Colonic mucosa (tissue), 4 donors: Measurements from ENCODE around the gene VWA5A. TPM values are rescaled to one million over a fixed set of nuclear protein-coding genes. Genes with fewer than 3 reads are reported as not detected.

Experiments
- DNase-seq: peaks from one replicate; pipeline ENCODE4 v3.0.0-alpha.2; 2020
- H3K27ac ChIP-seq: fragments of 200-600 bp; one replicate; pipeline ENCODE4 v1.8.0; 2021
- H3K27me3 ChIP-seq: fragments of 200-600 bp; one replicate; pipeline ENCODE4 v1.8.0; 2021
- H3K36me3 ChIP-seq: fragments of 200-600 bp; one replicate; pipeline ENCODE4 v1.8.0; 2021
- H3K4me1 ChIP-seq: fragments of 200-600 bp; one replicate; pipeline ENCODE4 v1.8.0; 2021; ENCODE audit warnings: mild to moderate bottlenecking
- H3K4me3 ChIP-seq: fragments of 200-600 bp; one replicate; pipeline ENCODE4 v1.8.0; 2021
- H3K9ac ChIP-seq, 2 donors: one replicate each; pipeline ENCODE4 v1.7.0; 2013; ENCODE audit warnings: control low read depth in 2 of 2, low read depth in 2 of 2, low read length in 2 of 2
- H3K9me3 ChIP-seq: fragments of 200-600 bp; one replicate; pipeline ENCODE4 v1.8.0; 2021
- CTCF ChIP-seq: fragments of 200-600 bp; IDR thresholded peaks from one replicate; pipeline ENCODE4 v1.8.0; 2022; ENCODE audit warnings: antibody characterized with exemption, mild to moderate bottlenecking
- intact Hi-C: fragments of 100-400 bp; cut with DNase I; formaldehyde crosslinking; loops from one replicate; pipeline ENCODE4 v1.14.1; 2022
- total RNA-seq, 2 donors: library from RNA; stranded (reverse); fragmentation: NEBNext Ultra II Directional in 1 of 2; extraction: Animal tissue kit (Norgen Biotek cat#: 25700) in 1 of 2; gene quantifications; one replicate each; pipeline ENCODE4 v1.2.1, GENCODE V29; 2021
- donor health status: healthy.
- donor health status: DM: no; HTN: no; CAD: no.
- donor health status: DM: no; HTN: no; CAD: no.

Gene VWA5A
- total RNA-seq, result 10 to 100 TPM; 38.0 to 62.5 TPM

GRCh38 chr11:124114942-124115781 lies at the start of gene VWA5A:
TSS of gene VWA5A (plus strand) at chr11:124115450. CDS start at chr11:124117512, 2,062 bp downstream.
- H3K9ac ChIP-seq, result peak within 1 kb of the TSS; percentile 61 to 92
- intact Hi-C loops, result no loop called here
- peak within 1 kb of the TSS; percentile 82 for H3K27ac ChIP-seq
- DNase-seq, result peak; percentile 94
- TF ChIP-seq CTCF, result no peak
- peak within 1 kb of the TSS; percentile 57 for H3K4me3 ChIP-seq
- peaks cover 6% of the 10 kb centered on the region for H3K4me1 ChIP-seq
- no peaks in the 10 kb centered on the region for H3K27me3 ChIP-seq
- peaks cover 3% of the 10 kb centered on the region for H3K36me3 ChIP-seq
- no peaks in the 10 kb centered on the region for H3K9me3 ChIP-seq

- no peak overlapping the region for H3K9ac ChIP-seq
- intact Hi-C loops, result no loop called here
- H3K9me3 ChIP-seq, result no peaks in the 10 kb centered on the region
- H3K4me3 ChIP-seq, result no peak overlapping the region
- no peaks in the 10 kb centered on the region for H3K27me3 ChIP-seq
- DNase-seq, result no peak
- no peaks in the 10 kb centered on the region for H3K36me3 ChIP-seq
- H3K27ac ChIP-seq, result no peak overlapping the region
- peaks cover 3% of the 10 kb centered on the region for H3K4me1 ChIP-seq
- TF ChIP-seq CTCF, result no peak
Observed at GRCh38 chr11:124068601-124069110, 46.6 kb upstream of the VWA5A start.

- H3K27ac ChIP-seq, result no peak overlapping the region
- intact Hi-C loops, result loop anchor here (2.0 to 10.0 kb wide), 2 partner anchors 125 to 525 kb away; no protein-coding TSS in a partner anchor
- no peaks in the 10 kb centered on the region for H3K36me3 ChIP-seq
- H3K27me3 ChIP-seq, result no peaks in the 10 kb centered on the region
- TF ChIP-seq CTCF, result peak; percentile 54
- H3K4me1 ChIP-seq, result peaks cover 3% of the 10 kb centered on the region
- H3K4me3 ChIP-seq, result no peak overlapping the region
- DNase-seq, result peak; percentile 59
- H3K9ac ChIP-seq, result no peak overlapping the region
- H3K9me3 ChIP-seq, result no peaks in the 10 kb centered on the region
Observed at GRCh38 chr11:124069429-124070401, 45.5 kb upstream of the VWA5A start.

GRCh38 chr11:124070915-124071622 lies 44.2 kb upstream of the VWA5A start:
- peak; percentile 64 for TF ChIP-seq CTCF
- no peaks in the 10 kb centered on the region for H3K27me3 ChIP-seq
- H3K27ac ChIP-seq, result no peak overlapping the region
- no peak overlapping the region for H3K4me3 ChIP-seq
- peaks cover 3% of the 10 kb centered on the region for H3K4me1 ChIP-seq
- peak; percentile 70 for DNase-seq
- no peaks in the 10 kb centered on the region for H3K9me3 ChIP-seq
- intact Hi-C loops, result loop anchor here (2.0 to 10.0 kb wide), 2 partner anchors 124 to 524 kb away; no protein-coding TSS in a partner anchor
- no peak overlapping the region for H3K9ac ChIP-seq
- no peaks in the 10 kb centered on the region for H3K36me3 ChIP-seq
